Stomach (tissue), 9 donors: ENCODE data around the gene MTCL1. TPM values are rescaled to one million over a fixed set of nuclear protein-coding genes. Genes with fewer than 3 reads are reported as not detected.
A peak's percentile ranks its signal among the peaks of the same experiment; 100 is the strongest.

Experiments
- DNase-seq, 2 donors: peaks; one replicate each; pipeline versions ENCODE4 v3.0.0 to v3.0.0-alpha.2; 2013 to 2019
- H3K27ac ChIP-seq, 5 donors: fragments of 200-600 bp in 4 of 5; sonication (generic) in 4 of 5; one replicate each; pipeline ENCODE4 v1.5.1; 2013 to 2019; ENCODE audit warnings: mild to moderate bottlenecking in 1 of 5, moderate library complexity in 1 of 5
- H3K27me3 ChIP-seq, 3 donors: fragments of 200-600 bp; sonication (generic); one replicate each; pipeline ENCODE4 v1.5.1; 2017 to 2019; ENCODE audit warnings: mixed run types in 1 of 3
- H3K36me3 ChIP-seq, 4 donors: fragments of 200-600 bp; sonication (generic); 1 replicate in 3 of 4; 2 replicates in 1 of 4; pipeline ENCODE4 v1.5.1; 2016 to 2019
- H3K4me1 ChIP-seq, 4 donors: fragments of 200-600 bp; sonication (generic); one replicate each; pipeline ENCODE4 v1.5.1; 2016 to 2019
- H3K4me3 ChIP-seq, 4 donors: fragments of 200-600 bp; sonication (generic) in 3 of 4; one replicate each; pipeline ENCODE4 v1.5.1; 2016 to 2019; ENCODE audit warnings: mild to moderate bottlenecking in 1 of 4
- H3K9me3 ChIP-seq, 4 donors: fragments of 200-600 bp; sonication (generic); one replicate each; pipeline ENCODE4 v1.5.1; 2016 to 2019
- EP300 ChIP-seq: sonication (generic); formaldehyde crosslinking; IDR thresholded peaks from one replicate; pipeline ENCODE4 v1.6.1; 2017; ENCODE audit warnings: antibody characterized with exemption
- POLR2A ChIP-seq, 4 donors: fragments of 450-650 bp; IDR thresholded peaks; one replicate each; pipeline ENCODE4 v1.6.1; 2016; ENCODE audit warnings: antibody characterized with exemption in 4 of 4, control low read depth in 2 of 4, mild to moderate bottlenecking in 1 of 4, moderate library complexity in 1 of 4
- POLR2AphosphoS5 ChIP-seq, 3 donors: sonication (generic); formaldehyde crosslinking; IDR thresholded peaks; one replicate each; pipeline ENCODE4 v1.6.1; 2016; ENCODE audit warnings: antibody characterized with exemption in 3 of 3
- WGBS, 5 donors: extraction: QIAGEN DNeasy Blood & Tissue Kit in 3 of 5; methylation state at CpG; one replicate each; pipeline versions ENCODE4 v1.1.5 to v1.1.7; 2013 to 2018; 5-methylcytosine and 5-hydroxymethylcytosine counted together
- intact Hi-C: fragments of 100-400 bp; cut with DNase I; formaldehyde crosslinking; loops from one replicate; pipeline ENCODE4 v1.15.1; 2023; ENCODE audit warnings: low total_unique reads
- polyA plus RNA-seq, 3 donors: library from polyadenylated mRNA; stranded (reverse); fragments of 200-250 nt; gene quantifications; one replicate each; pipeline ENCODE4 v1.2.3, GENCODE V29; 2013
- total RNA-seq, 5 donors: library from RNA; depleted of rRNA; stranded (reverse); fragments of >200 nt; gene quantifications; one replicate each; pipeline versions ENCODE4 v1.1.0 to v1.2.3, GENCODE V29; 2014 to 2016
- TF ChIP-seq, protein P1 (sequence below), 7 experiments: fragments of 450-650 bp in 4 of 7; fragments of 200-600 bp in 3 of 7; sonication (generic) in 3 of 7; IDR thresholded peaks; one replicate each; pipeline ENCODE4 v1.5.1; 2016 to 2019; ENCODE audit warnings: antibody characterized with exemption in 7 of 7, control low read depth in 2 of 7, mild to moderate bottlenecking in 1 of 7
- donor health status: healthy with polysubstance abuse.
- donor health status: Bipolar disorder and iron deficiency.
- donor health status: healthy.

The MTCL1 gene
- total and polyA plus RNA-seq, 8 donors = 2.3 to 225 (median 20.5) TPM

GRCh38 chr18:8813611-8814010 lies 108.3 kb downstream of the MTCL1 start:
- no peaks in the 10 kb centered on the region for H3K9me3 ChIP-seq
- H3K27me3 ChIP-seq = no peaks in the 10 kb centered on the region
- peaks cover 0 to 44% (median 12%) of the 10 kb centered on the region in 4 donors for H3K36me3 ChIP-seq
- TF ChIP-seq, protein P1, sequence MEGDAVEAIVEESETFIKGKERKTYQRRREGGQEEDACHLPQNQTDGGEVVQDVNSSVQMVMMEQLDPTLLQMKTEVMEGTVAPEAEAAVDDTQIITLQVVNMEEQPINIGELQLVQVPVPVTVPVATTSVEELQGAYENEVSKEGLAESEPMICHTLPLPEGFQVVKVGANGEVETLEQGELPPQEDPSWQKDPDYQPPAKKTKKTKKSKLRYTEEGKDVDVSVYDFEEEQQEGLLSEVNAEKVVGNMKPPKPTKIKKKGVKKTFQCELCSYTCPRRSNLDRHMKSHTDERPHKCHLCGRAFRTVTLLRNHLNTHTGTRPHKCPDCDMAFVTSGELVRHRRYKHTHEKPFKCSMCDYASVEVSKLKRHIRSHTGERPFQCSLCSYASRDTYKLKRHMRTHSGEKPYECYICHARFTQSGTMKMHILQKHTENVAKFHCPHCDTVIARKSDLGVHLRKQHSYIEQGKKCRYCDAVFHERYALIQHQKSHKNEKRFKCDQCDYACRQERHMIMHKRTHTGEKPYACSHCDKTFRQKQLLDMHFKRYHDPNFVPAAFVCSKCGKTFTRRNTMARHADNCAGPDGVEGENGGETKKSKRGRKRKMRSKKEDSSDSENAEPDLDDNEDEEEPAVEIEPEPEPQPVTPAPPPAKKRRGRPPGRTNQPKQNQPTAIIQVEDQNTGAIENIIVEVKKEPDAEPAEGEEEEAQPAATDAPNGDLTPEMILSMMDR (IDR thresholded peaks at IDR 0.05) = no peak
- TF ChIP-seq POLR2AphosphoS5 (IDR thresholded peaks at IDR 0.05) (no peak), POLR2A (IDR thresholded peaks at IDR 0.05) (no peak), EP300 (no peak)
- no peak overlapping the region for H3K4me3 ChIP-seq
- peaks cover 0 to 17% (median 0%) of the 10 kb centered on the region in 4 donors for H3K4me1 ChIP-seq
- intact Hi-C loops = no loop called here
- no peak for DNase-seq
- peak overlapping the region in 1 of 5 donors; percentile 8 for H3K27ac ChIP-seq

DNA sequence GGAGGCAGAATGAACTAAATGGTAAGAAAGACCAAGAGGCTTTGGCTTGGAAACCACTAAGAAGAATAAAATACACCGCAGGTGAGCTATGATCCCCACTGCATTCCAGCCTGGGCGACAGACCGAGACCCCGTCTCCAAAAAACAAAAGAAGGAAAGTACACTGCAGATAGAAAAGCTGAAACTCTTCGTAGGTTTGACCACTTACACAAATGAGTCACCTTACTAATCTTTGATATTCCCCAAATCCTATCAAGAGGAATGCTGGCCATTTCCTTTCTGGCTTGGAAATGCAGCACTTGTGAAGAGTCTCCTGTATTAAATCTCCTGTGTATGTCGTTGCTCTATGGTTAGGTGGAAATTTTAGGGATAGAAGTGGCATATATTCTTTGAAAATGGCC lies 108.8 kb downstream of the MTCL1 start:
- WGBS, 5 donors = 86 to 91% (median 91%) methylated on average over 6 of the region's 6 CpGs

GRCh38 chr18:8816220-8816619 lies 110.9 kb downstream of the MTCL1 start:
- no peak for DNase-seq
- 65 to 76% (median 72%) methylated on average over 3 of the region's 3 CpGs for WGBS, 5 donors
- Histone ChIP-seq H3K36me3 (peaks cover 0 to 47% (median 17%) of the 10 kb centered on the region in 4 donors), H3K27me3 (no peaks in the 10 kb centered on the region), H3K27ac (no peak overlapping the region), H3K4me1 (peaks cover 0 to 17% (median 0%) of the 10 kb centered on the region in 4 donors), H3K4me3 (no peak overlapping the region), H3K9me3 (no peaks in the 10 kb centered on the region)
- no peak for TF ChIP-seq POLR2A (IDR thresholded peaks at IDR 0.05)
- TF ChIP-seq POLR2AphosphoS5 (IDR thresholded peaks at IDR 0.05) = no peak
- no peak for TF ChIP-seq EP300
- TF ChIP-seq, protein P1 (IDR thresholded peaks at IDR 0.05) = no peak
- intact Hi-C loops = no loop called here

More for the DNA sequence above, 108.8 kb downstream of the MTCL1 start:
- no peaks in the 10 kb centered on the region for H3K27me3 ChIP-seq
- H3K4me1 ChIP-seq = peaks cover 0 to 17% (median 0%) of the 10 kb centered on the region in 4 donors
- H3K27ac ChIP-seq = no peak overlapping the region
- no peaks in the 10 kb centered on the region for H3K9me3 ChIP-seq
- H3K4me3 ChIP-seq = no peak overlapping the region
- intact Hi-C loops = no loop called here
- DNase-seq = no peak
- no peak for TF ChIP-seq POLR2A (IDR thresholded peaks at IDR 0.05)
- TF ChIP-seq, protein P1 (IDR thresholded peaks at IDR 0.05) = no peak
- no peak for TF ChIP-seq EP300
- TF ChIP-seq POLR2AphosphoS5 (IDR thresholded peaks at IDR 0.05) = no peak
- H3K36me3 ChIP-seq = peaks cover 0 to 49% (median 15%) of the 10 kb centered on the region in 4 donors

DNA sequence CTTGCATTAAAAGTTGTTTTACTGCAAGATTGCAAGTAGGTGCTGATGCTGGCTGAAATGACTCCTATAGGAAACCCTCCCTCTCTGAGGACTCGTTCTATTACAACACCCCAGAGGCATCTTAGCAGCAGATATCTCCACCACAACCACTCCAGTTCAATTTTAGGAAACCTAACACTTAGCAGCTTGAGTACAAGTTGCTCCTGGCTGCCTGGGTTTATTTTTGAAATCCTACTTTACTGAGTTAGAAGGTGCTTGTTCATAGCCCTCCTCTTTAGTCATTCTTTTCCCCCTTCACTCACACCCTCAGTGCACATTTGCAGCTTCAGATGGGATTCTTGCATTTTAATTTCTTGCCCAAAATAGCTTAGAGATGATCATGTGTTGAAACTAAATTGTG lies 111.5 kb downstream of the MTCL1 start:
- no peak for DNase-seq
- Histone ChIP-seq H3K27me3 (no peaks in the 10 kb centered on the region), H3K4me1 (peaks cover 0 to 17% (median 0%) of the 10 kb centered on the region in 4 donors), H3K9me3 (no peaks in the 10 kb centered on the region), H3K27ac (no peak overlapping the region), H3K4me3 (no peak overlapping the region), H3K36me3 (peaks cover 0 to 51% (median 17%) of the 10 kb centered on the region in 4 donors)
- TF ChIP-seq EP300 (no peak), POLR2AphosphoS5 (IDR thresholded peaks at IDR 0.05) (no peak), POLR2A (IDR thresholded peaks at IDR 0.05) (no peak)
- TF ChIP-seq, protein P1 (IDR thresholded peaks at IDR 0.05) = no peak
- intact Hi-C loops = no loop called here
- WGBS, 5 donors = 34 to 55% (median 50%) methylated on average over 1 of the region's 1 CpG
